KG1 (cell line): ENCODE results near the gene RTL9.

Source experiments
- DNase-seq: peaks from one replicate; lab custom pipeline; 2025; lab: John Stamatoyannopoulos, UW

RTL9 gene

GRCh38 chrX:110341189-110342035 lies 17.2 kb upstream of the RTL9 start:
- DNase-seq, result no peak

DNA sequence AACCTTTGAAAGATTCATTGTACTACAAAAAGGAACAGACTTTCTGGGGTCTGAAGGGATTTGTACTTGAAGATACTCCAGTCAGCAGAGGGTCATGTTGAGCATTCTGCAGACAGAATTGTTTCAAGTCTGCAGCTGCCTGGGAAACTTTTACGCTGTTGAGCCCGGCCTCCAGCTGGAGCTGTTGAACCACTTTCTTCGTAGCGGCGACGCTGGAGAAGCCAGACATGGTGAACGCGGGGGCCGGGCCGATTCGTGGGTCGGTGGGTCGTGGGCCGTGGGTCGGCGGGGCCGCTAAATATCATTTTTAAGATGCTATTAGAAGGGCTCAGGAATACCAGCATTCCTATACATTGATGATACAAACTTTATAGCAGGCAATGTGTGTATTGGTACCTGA lies 12.0 kb upstream of the RTL9 start:
- DNase-seq, result no peak

GRCh38 chrX:110359273-110359672 lies 625 bp downstream of the RTL9 start:
- no peak for DNase-seq

DNA sequence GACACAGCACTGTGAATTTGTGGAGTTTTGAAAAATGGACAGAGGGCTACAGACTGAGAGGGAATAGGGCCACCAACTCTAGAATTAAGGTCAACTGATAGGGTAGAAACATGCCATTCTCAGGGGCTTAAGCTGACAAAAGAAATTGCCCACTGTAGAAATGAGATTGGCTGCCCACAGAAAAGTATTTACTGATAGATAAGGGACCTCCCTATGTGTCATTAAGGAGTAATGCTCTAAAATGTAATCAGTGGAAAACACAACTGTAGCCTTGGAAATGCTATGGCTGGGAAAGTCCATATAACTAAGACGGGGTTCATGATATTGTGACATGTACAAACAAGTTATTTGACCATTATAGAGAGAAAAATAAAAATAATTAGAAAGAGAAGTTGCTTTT lies 4.6 kb downstream of the RTL9 start:
- no peak for DNase-seq

DNA sequence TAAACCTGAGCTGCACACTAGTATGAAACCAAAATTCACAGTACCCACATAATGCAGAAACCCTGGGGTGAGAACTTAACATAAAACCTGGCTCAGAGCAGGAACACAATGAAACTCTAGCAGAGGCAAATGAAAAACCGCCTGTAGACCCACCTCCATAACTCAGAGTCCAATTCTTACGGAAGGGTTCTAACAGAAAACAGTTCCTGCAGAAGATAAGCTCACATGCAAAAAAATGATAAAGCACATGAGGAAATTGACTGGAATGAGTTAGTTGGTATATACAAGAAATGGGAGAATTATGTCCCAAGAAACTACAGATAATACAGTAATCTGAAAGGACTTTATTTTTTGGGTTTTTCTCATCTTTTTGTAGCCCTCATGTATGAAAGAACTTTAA lies 14.7 kb downstream of the RTL9 start:
- no peak for DNase-seq

GRCh38 chrX:110374559-110374958 lies 15.9 kb downstream of the RTL9 start:
- no peak for DNase-seq

GRCh38 chrX:110381216-110381615 lies 22.6 kb downstream of the RTL9 start:
- no peak for DNase-seq

DNA sequence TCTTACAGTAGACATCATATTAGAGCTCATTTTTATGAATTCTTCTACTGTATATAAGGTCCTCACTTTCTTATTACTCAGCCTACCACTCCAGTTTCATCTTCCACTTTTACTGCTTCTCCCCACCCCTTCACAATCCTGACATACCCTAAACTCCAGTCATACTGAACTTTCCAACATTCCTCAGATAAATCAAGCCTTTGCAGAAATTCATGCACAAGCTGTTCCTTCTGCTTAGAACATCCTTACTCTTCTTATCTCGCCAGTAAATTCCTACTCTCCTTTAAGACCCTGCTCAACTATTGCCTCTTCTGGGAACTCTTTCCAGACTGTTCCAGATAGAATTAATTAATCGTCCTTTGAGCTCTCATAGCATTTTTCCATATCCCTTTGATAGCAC lies 24.8 kb downstream of the RTL9 start:
- no peak for DNase-seq

DNA sequence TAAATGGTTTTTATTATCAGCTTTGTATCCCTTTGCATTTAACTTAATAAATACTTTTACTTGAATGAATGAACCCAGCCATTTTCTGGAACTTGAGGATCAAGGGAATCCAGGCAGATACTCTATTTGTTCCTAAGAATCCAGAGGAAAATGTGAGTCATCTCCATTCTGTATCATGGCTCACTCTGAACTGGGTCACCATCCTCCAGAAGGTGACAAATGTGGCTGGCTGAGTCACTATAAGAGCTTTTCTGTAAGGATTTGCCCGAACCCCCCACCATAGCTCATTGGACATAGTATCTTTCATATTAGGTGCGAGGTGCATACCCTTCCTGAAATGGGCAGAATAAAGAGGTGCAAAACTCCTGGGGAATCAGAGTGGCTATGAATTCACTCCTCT lies 25.8 kb downstream of the RTL9 start:
- DNase-seq, result no peak

DNA sequence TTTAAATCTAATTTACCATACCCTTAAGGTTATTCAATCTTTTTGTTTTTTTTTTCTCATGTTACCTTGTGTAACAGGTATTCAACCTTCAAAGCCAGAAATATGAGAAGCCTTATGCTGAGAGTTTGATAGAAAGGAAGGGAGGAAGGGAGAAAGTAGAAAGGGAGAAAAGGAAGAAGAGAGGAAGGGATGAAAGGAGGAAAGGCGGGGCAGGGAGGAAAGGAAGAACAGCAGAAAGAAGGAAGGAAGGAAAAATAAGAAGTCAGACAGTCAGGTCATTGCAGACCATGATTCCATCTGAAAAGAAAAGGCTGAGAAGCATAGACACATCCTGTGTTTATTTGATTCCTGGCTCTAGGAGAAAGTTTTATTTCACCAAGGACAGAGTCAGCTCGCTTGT lies 30.9 kb downstream of the RTL9 start:
- no peak for DNase-seq

GRCh38 chrX:110391086-110391485 lies 32.4 kb downstream of the RTL9 start:
- DNase-seq, result no peak

- DNase-seq, result no peak
These were observed 36.0 kb downstream of the RTL9 start for GRCh38 chrX:110394651-110395050.

- no peak for DNase-seq
These were observed 37.2 kb downstream of the RTL9 start for GRCh38 chrX:110395877-110396276.

GRCh38 chrX:110396735-110397134 lies 38.1 kb downstream of the RTL9 start:
- no peak for DNase-seq

DNA sequence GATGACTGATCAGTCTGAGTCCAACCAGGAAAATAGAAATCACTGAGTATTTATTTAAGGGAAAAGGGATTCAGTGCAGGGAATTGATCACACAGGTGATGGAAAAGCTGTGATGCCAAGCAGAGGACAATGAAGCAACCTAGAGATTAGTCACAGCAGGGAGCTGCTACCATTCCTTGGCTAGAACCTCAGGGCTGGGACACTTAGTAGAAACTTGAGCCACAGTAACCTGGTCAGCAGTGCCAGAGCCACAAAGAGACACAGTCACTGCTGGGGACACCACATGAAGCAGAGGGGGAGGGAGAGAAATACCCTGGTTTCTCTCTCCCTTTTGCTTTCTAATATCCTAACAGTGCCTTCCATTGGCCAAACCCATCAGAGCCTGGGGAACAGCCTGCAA lies 38.7 kb downstream of the RTL9 start:
- no peak for DNase-seq

- DNase-seq, result no peak
These were observed 39.3 kb downstream of the RTL9 start for GRCh38 chrX:110397904-110398303.

DNA sequence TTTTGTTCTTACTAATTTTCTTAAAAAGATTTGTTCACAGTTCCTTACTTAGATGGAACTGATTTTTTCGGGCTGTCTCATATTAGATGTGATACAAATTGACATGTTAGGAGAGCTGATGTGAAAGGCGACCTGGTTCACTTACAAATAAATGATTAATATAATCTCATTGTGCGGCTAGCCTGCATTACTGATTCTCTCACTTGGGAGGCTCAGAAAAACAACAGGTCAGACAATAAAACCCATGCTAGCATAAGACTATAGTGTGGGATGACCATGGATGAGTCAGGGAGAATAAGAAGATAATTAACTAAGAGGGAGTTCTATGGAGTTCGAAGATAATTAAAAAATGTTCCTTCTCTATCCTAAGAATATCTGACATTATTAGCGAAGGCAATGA lies 40.8 kb downstream of the RTL9 start:
- DNase-seq, result no peak

GRCh38 chrX:110399966-110400365 lies 41.3 kb downstream of the RTL9 start:
- no peak for DNase-seq

DNA sequence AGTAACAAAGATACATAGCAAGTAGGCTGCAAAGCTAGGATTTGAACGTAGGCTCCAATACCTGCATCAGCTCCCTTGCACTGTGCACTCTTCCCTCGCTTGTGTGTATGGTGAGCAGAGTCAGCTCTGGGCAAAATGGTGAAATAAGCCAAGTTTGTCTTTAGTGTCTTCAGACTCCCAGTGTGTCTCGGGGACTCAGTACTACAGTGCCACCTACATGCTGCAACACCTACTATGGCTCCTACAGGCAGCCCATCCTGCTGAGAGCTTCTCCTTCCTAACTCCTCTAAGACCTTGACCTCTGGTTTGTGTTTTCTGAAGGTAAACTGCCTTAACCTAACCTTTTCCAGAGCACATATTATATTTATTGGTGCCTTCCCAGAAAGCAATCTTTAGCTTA lies 42.5 kb downstream of the RTL9 start:
- DNase-seq, result no peak

GRCh38 chrX:110402091-110402849 lies 43.6 kb downstream of the RTL9 start:
- DNase-seq, result no peak

DNA sequence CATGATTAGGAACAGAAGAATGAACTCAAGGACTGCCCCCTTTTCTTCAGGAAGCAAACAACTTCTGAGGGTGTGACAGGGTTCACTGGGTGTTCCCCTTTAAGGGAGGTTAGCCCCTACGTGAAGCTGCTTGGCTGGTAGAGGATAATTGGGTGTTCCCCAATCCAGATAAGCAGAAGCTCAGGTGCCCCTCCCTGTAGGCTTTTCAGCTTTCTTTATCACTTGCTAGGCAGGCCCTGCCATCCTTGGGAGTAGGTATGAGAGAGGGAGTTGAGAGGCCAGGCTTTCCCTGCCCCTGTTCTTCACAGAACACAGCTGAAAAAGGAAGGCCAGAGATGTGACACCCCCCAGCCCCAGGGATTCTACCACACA lies 44.2 kb downstream of the RTL9 start:
- no peak for DNase-seq

GRCh38 chrX:110403441-110404238 lies 45.0 kb downstream of the RTL9 start:
- DNase-seq, result no peak

GRCh38 chrX:110404376-110404775 lies 45.7 kb downstream of the RTL9 start:
- DNase-seq, result no peak
